HG03025 (cell line): ENCODE results near the gene TMEM72.

Experiments used
- ATAC-seq: cut with Tn5 transposase; IDR thresholded peaks from one replicate; pipeline ENCODE4 v1.9.1; 2021; ENCODE audit warnings: mild to moderate bottlenecking, moderate library complexity; ENCODE audit not compliant: unreplicated experiment, low FRiP score

The TMEM72 gene

DNA sequence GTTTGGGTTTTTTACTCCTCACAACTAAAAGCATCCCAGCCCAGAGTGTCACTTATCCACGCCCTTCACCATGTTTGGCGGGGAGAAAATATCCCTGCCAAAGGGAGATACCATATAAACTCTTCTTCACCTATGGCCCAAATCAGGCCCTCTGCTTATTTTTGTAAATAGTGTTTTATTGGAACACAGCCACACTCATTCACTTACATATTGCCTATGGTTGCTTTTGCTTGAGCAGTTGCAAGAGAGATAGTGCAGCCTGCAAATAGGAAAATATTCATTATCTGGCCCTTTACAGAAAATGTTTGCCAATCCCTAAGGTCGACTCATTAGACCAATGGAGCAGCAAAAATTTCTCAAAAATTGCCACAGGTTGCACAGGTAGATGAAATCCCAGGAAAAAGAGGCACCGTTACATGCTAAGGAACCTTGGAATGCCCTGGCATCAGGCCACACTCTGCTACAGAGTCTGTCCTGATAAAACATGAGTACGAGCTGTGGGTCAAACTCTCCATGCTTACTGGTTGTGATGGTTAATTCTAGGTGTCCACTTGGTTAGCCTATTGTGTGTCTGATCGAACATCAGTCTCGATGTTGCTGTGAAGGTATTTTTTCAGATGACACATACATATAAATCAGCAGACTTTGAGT, 40.6 kb downstream of the TMEM72 start:
- ATAC-seq = no peak

DNA sequence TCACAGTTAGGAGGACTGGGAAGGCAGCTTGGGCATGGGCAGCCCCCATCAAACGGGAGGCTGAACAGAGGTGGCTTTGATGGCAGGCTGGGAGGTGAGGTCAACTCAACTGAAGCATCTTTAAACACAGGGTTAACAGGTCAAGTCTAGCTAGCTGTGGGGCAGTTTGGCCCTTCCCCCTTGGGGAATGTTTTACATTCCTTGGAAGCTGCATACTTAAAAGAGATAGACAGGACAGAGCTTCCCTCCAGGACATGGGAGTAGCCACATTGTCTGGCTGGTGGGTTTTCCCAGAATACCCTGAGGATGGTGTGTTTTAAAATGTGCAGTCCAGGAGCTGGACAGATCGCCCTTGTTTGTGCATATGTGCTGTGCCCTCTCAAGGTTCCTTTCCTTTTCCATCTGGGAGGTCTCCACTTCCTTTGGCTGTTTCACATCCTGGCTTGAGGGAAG, 41.7 kb downstream of the TMEM72 start:
- no peak for ATAC-seq

- ATAC-seq = no peak
Observed at GRCh38 chr10:44954042-44954441, 42.9 kb downstream of the TMEM72 start.

GRCh38 chr10:44954962-44955361, 43.8 kb downstream of the TMEM72 start:
- ATAC-seq = no peak

GRCh38 chr10:44955413-44956070, 44.4 kb downstream of the TMEM72 start:
- no peak for ATAC-seq

GRCh38 chr10:44956226-44956625, 45.1 kb downstream of the TMEM72 start:
- no peak for ATAC-seq

DNA sequence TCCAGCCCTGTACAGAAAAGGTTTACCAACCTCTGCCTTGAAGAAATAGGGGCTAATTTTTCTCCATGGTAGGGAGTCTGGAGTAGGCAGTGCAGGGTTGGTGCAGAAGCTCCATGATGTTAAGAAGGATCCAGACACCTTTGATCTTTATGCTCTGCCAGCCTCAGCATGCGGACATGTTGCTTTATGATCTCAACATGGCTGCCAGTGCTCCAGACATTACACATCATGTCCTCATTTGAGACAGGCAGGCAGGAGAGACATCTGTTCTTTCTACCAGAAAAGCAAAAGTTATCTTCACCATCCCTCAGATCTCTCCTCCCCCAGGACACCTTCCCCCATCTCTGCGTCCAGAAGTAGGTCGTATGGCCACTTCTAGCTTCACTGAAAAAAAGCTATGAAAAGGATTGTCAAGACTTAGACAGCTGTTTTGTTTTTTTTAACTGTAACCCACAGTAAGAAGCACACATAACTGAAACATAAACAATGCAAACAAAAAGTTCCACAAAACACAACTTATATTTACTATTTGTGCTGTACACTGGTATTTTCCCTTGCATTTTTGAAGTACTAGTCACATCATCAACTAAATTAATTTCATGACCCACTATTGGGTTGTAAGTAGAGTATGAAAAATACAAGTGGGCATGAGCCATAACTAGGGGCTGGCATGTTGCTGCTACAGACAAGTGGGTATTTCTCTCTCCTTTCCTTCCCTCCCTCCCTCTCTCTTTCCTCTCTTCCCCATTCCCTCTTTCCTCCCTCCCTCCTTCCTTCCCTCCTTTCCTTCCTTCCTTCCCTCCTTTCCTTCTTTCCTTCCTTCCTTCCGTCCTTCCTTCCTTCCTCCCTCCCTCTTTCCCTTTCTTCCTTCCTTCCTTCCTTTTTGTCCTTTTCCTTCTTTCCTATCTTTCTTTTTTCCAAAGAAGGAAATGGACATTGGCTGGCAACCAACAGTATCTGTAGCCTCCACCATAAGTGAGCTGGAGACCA, 45.9 kb downstream of the TMEM72 start:
- no peak for ATAC-seq

DNA sequence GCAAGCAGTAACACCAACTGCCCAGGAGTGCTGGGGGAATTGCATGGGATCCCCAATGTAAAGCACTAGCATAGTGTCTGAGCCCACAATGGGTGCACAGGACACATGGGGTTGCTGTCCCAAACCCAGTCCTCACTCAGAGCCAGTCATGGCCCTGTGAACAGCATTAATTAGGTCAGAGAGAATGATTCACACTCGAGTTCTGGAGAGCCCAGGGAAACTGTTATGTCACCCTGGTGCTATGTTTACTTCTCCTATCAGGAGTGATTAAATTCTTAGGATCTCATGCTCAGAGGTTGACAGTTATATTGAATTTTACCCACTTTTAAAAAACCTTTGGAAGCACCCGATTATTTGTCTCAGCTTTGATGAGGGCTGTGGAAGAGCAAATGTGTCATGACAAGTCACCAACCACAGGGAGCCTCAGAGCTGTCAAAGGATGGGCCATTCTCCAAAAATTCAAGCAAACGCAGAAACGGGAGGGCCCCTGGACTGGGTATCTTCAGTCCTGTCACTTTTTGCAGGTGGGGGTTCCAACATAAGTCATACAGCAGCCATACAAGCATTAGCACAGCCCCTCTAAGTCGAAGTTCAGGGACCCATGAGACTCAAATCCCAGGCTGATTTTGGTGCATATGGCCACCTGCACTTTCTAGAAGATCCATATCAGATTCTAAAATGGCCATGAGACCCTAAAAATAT, 47.2 kb downstream of the TMEM72 start:
- ATAC-seq = no peak

- ATAC-seq = no peak
Observed at GRCh38 chr10:44958898-44959246, 47.7 kb downstream of the TMEM72 start.

GRCh38 chr10:44959247-44960087, 48.3 kb downstream of the TMEM72 start, which contains the start of gene RASSF4:
TSS of gene RASSF4 (plus strand) at chr10:44959802. CDS start at chr10:44970203, 10,401 bp downstream.
- ATAC-seq = peak; percentile 96

GRCh38 chr10:44960088-44960460, 48.9 kb downstream of the TMEM72 start:
- ATAC-seq = no peak

DNA sequence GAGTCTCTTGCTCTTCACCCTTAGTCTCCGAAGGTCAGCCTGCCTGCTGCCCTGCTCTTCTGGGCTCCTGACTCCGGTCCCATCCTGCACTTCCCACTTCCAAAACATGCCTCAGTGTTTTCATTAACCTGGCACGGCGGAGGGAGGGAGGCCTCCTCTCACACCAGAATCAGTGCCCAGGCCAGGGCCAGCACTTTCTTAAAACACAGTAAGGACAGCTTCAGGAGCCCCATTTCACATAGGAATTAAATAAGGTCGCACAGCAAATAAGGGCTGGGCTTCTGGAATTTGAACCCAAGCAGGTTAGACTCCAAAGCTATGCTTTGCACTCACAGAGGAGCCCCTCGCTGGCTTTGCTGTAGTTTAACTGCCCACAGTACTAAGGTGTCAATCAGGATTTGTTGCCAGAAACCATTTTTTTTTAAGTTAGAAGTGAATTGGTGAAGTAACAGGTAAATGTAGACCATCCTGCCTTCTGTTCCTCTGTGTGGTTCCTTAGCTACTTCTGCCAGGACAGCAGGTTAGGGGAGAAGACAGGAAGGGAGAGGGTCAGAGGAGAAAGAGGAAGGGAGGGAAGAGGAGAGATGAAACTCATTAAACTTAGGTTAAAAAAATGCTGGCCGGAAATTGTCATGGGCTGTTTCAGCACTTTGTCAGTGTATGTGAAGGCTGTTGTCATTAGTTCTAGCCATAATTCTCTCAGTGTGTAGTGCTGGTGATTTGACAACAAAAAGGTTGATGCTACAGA, 49.5 kb downstream of the TMEM72 start:
- ATAC-seq = no peak

GRCh38 chr10:44961230-44961571, 50.1 kb downstream of the TMEM72 start:
- no peak for ATAC-seq

DNA sequence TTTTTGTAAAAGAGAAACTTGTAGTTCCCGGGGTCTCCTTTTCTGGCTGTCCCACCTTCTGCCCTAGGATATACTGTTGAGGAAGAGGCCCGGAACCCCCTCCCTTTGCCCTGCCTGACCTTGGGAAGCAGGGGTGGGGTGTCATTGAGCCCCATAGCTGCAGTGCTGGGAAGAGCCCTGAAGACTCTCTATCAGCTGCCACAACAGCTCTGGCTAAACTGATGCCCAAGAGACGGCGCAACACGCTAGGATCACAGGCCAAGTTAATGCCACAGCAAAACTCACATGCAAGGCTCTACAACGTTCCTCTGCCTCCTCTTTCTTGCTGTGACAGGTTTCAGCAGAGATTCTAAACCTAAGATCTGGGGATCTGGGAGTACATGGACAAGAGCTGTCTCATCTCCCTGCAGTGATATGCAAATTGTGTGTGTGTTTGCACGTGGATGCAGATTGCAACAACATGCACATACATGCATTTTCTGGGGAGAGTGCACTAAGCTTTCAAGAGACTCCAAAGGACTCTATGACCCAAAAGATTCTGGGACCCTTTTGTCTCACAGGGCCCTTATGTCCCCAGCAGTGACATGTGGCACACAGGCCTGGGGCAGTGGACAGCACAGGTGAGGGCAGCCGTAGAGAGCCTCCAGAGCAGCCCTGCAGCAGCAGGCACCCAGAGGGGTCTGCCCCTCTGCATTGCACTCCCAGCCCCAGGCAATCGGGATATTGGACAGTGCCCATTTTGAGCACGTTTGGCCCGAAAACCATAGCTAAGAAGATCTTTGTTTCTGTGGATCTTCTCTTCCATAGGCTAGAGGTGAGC, 51.0 kb downstream of the TMEM72 start:
- no peak for ATAC-seq

- ATAC-seq = no peak
Observed at GRCh38 chr10:44962870-44963738, 52.0 kb downstream of the TMEM72 start.

DNA sequence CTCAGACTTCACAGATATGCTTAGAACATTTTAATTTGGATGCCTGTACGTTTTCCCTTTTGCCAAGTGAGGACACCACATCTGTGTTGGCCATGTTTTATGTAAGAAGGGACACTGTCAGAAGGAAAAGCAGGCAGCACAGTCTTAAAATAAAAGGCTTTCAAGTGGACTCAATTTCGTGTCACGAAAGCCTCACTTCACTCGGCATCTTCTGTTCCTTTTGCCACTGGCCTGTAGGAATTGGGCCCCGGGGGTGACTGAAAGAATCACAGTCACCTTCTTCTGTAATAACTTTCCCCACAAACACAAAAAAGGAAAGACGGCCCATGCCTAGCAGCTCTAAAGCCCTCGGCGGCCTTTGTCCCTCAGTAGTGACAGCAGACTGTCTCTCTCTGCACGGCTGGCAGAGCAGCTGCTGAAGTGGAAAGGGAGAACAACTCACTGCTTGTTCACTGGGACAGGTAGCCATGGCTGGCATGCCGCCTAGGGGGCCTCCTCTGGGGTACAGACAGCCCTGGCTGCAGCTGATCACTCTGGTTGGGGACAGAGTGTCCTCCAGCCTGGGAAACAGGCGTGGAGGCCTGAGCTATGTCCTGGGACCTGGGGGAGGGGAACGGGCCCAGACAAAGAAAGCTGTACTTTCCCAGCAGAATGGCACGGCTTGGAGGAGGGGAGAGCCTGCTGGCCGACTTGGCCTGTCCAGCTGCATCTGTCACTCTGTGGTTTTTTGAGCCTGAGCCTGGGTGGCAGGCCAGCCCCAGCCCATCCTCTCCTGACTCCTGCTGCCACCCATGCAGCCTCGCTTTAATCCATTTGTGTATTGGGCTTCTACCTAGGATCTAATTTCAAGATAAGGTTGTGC, 52.9 kb downstream of the TMEM72 start:
- ATAC-seq = no peak
